Endothelial cell (in vitro differentiated cells): ENCODE results near the gene DPYSL4. TPM values are rescaled to one million over a fixed set of nuclear protein-coding genes. Genes with fewer than 3 reads are reported as not detected.
"Not testable (repeated sequence)": the region's sequence is repeated elsewhere in the genome, so short reads cannot be mapped to it uniquely, and the experiment has no call there.

ENCODE experiments used
- DNase-seq: peaks from one replicate; pipeline ENCODE4 v3.0.0; 2021; ENCODE audit warnings: low spot score
- H3K27ac Mint-ChIP-seq: one replicate; pipeline ENCODE4 v1.8.0; 2021; ENCODE audit warnings: mixed read lengths, inconsistent platforms; ENCODE audit not compliant: unreplicated experiment
- H3K27me3 Mint-ChIP-seq: one replicate; pipeline ENCODE4 v1.8.0; 2021; ENCODE audit warnings: mild to moderate bottlenecking, moderate library complexity, mixed read lengths, inconsistent platforms; ENCODE audit not compliant: unreplicated experiment
- H3K36me3 Mint-ChIP-seq: one replicate; pipeline ENCODE4 v1.8.0; 2021; ENCODE audit warnings: mild to moderate bottlenecking, low read depth, mixed read lengths, inconsistent platforms; ENCODE audit not compliant: unreplicated experiment
- H3K4me1 Mint-ChIP-seq: one replicate; pipeline ENCODE4 v1.8.0; 2021; ENCODE audit warnings: mild to moderate bottlenecking, mixed read lengths, inconsistent platforms; ENCODE audit not compliant: unreplicated experiment
- H3K4me3 Mint-ChIP-seq: one replicate; pipeline ENCODE4 v1.8.0; 2021; ENCODE audit warnings: mild to moderate bottlenecking, mixed read lengths, inconsistent platforms; ENCODE audit not compliant: unreplicated experiment
- H3K9me3 Mint-ChIP-seq: one replicate; pipeline ENCODE4 v1.8.0; 2021; ENCODE audit warnings: mixed read lengths, inconsistent platforms; ENCODE audit not compliant: unreplicated experiment
- total RNA-seq: library from RNA; stranded (reverse); fragmentation: NEBNext Ultra II Directional; extraction: Animal tissue kit (Norgen Biotek cat#: 25700); gene quantifications from one replicate; pipeline ENCODE4 v1.2.1, GENCODE V29; 2021; ENCODE audit not compliant: unreplicated experiment
- TF ChIP-seq, protein P1 (sequence below): fragments of 200-600 bp; sonication (generic); IDR thresholded peaks from one replicate; pipeline ENCODE4 v1.5.0; 2021; ENCODE audit warnings: antibody characterized with exemption; ENCODE audit not compliant: unreplicated experiment

The DPYSL4 gene
- total RNA-seq, 1 donor from 2014 or later, result 15.0 TPM

DNA sequence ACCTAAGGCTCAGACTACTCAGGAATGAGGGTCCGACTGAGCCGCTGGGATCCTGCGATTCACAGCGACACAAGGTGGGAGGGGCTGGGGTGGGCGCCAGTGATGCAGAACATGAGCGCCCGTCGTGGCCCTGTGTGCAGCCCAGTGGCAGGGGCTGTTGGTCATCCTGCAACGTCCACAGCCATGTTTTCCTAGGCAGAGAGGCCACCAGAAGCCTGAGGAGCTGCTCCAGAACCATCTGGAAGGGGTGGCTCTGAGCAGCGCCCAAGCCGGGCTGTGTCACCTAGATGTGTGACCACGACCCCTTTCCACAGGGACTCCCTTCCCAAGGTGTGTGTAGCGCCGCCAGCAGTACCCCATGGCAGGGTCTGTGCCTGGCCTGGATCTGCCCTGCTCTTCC lies 24.5 kb downstream of the DPYSL4 start:
- Mint-ChIP-seq H3K36me3 (peaks cover 6% of the 10 kb centered on the region), H3K27ac (no peak overlapping the region), H3K4me1 (no peaks in the 10 kb centered on the region), H3K27me3 (peaks cover 7% of the 10 kb centered on the region), H3K4me3 (no peak overlapping the region), H3K9me3 (no peaks in the 10 kb centered on the region)
- no peak for DNase-seq
- TF ChIP-seq, protein P1, sequence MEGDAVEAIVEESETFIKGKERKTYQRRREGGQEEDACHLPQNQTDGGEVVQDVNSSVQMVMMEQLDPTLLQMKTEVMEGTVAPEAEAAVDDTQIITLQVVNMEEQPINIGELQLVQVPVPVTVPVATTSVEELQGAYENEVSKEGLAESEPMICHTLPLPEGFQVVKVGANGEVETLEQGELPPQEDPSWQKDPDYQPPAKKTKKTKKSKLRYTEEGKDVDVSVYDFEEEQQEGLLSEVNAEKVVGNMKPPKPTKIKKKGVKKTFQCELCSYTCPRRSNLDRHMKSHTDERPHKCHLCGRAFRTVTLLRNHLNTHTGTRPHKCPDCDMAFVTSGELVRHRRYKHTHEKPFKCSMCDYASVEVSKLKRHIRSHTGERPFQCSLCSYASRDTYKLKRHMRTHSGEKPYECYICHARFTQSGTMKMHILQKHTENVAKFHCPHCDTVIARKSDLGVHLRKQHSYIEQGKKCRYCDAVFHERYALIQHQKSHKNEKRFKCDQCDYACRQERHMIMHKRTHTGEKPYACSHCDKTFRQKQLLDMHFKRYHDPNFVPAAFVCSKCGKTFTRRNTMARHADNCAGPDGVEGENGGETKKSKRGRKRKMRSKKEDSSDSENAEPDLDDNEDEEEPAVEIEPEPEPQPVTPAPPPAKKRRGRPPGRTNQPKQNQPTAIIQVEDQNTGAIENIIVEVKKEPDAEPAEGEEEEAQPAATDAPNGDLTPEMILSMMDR, result no peak

DNA sequence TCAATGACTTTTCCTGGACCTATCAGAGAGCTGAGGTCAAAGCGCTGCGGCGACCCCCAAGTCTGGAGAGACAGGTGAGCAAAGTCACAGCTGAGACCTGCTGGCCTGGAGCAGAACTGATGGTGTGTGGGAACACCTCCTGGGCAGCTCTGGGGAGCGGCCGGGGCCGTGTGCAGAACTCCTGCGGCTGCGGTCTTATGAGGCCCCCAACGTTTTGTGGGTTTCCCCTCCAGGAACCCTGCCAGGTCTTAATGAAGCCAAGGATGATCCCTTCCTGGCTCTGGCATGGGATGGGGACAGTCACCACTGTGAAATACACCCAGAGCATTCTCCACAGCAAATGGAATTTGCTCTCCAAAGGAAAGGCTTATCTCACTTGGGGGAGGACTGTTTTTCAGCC lies 26.1 kb downstream of the DPYSL4 start:
- H3K27me3 Mint-ChIP-seq, result peaks cover 8% of the 10 kb centered on the region
- no peak overlapping the region for H3K4me3 Mint-ChIP-seq

DNA sequence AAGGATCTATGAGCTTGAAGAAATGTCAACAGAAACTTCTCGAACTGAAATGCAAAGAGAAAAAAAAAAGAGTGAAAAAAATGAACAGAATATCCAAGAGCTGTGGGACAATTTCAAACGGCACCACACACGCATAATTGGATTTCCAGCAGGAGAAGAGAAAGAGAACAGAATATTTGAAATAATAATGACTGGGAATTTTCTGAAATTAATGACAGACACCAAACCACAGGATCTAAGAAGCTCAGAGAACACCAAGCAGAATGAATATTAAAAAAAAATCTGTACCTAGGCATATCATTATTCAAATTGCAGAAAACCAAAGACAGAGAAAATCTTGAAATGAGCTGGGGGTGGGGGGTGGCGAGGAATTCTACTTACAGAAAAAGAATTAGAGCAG lies 27.2 kb downstream of the DPYSL4 start:
- peaks cover 6% of the 10 kb centered on the region for H3K27me3 Mint-ChIP-seq
- no peak overlapping the region for H3K4me3 Mint-ChIP-seq
- TF ChIP-seq, protein P1, result no peak
- H3K27ac Mint-ChIP-seq, result no peak overlapping the region
- no peaks in the 10 kb centered on the region for H3K4me1 Mint-ChIP-seq
- peaks cover 14% of the 10 kb centered on the region for H3K36me3 Mint-ChIP-seq
- peaks cover 5% of the 10 kb centered on the region for H3K9me3 Mint-ChIP-seq
- no peak for DNase-seq

More for the DNA sequence above, 26.1 kb downstream of the DPYSL4 start:
- DNase-seq, result no peak
- Mint-ChIP-seq H3K9me3 (peaks cover 5% of the 10 kb centered on the region), H3K36me3 (peaks cover 14% of the 10 kb centered on the region), H3K4me1 (no peaks in the 10 kb centered on the region), H3K27ac (no peak overlapping the region)
- TF ChIP-seq, protein P1, result no peak

DNA sequence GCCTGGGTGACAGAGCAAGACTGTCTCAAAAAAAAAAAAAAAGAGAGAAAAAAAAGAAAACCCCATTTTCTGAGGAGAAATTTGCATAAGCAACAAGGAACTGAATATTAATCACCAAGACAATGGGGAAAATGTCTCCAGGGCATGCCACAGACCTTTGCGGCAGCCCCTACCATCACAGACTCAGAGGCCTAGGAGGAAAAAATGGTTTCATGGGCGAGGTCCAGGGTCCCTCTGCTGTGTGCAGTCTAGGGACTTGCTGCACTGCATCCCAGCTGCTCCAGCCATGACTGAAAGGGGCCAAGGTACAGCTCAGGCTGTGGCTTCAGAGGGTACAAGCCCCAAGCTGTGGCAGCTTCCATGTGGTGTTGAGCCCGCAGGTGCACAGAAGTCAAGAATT lies 29.7 kb downstream of the DPYSL4 start:
- H3K4me3 Mint-ChIP-seq, H3K4me1 Mint-ChIP-seq, H3K27me3 Mint-ChIP-seq, H3K9me3 Mint-ChIP-seq, DNase-seq, H3K27ac Mint-ChIP-seq: not testable (repeated sequence)
- peaks cover 14% of the 10 kb centered on the region for H3K36me3 Mint-ChIP-seq

DNA sequence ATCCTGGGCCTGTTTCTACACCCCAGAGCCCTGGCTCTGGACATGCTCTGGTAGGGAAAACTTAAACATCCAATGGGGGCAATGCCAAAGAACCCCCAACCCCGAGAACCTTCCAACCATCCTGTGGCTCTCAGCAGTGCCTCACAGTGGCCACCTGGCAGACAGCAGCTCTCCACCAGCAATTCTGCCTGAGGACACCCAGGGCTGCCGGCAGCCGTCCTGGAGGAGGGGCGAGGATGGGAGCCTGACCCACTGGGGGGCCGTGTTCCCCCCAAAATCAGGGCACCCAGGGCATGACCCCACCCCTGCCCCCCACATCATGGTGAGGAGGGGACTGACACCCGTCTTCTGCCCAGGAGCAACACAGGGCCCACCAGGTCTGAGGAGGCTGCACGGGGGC lies 32.7 kb downstream of the DPYSL4 start:
- Mint-ChIP-seq H3K27me3 (peaks cover 6% of the 10 kb centered on the region), H3K4me1 (no peaks in the 10 kb centered on the region), H3K9me3 (peaks cover 5% of the 10 kb centered on the region), H3K36me3 (peaks cover 14% of the 10 kb centered on the region), H3K4me3 (no peak overlapping the region), H3K27ac (no peak overlapping the region)
- DNase-seq, result no peak
- TF ChIP-seq, protein P1, result no peak

DNA sequence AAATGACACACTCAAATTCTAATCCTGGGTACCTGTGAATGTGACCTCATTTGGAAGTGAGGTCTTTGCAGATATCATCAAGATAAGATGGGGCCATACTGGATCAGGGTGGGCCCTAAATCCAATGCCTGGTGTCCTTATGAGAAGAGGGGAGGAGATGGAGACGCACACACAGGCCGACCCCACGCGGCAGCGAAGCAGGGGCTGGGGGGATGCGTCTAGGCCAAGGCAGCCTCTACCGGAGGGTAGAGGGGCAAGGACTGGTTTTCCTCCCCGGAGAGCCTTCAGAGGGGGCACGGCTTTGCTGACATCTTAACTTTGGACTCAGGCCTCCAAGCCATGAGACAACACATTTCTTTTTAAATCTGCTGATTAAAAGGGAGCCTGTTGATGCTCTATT lies 33.3 kb downstream of the DPYSL4 start:
- no peak for DNase-seq
- Mint-ChIP-seq H3K4me1 (no peaks in the 10 kb centered on the region), H3K27me3 (peaks cover 6% of the 10 kb centered on the region), H3K9me3 (peaks cover 5% of the 10 kb centered on the region), H3K36me3 (peaks cover 14% of the 10 kb centered on the region), H3K27ac (no peak overlapping the region), H3K4me3 (no peak overlapping the region)
- TF ChIP-seq, protein P1, result no peak

DNA sequence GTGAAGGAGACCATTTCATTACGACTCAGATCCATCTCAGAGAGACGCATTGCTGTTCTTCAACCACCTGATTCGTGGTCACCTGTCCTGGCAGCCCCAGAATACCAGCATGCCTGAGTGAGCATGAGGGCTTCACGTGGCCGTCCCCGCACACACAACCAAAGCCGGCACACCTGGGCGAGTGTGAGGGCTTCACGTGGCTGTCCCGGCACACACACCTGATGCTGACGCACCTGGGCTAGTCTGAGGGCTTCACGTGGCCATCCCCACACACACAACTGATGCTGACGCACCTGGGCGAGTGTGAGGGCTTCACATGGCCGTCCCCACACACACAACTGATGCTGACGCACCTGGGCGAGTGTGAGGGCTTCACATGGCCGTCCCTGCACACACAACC lies 34.2 kb downstream of the DPYSL4 start:
- peak overlapping the region; percentile 39 for H3K4me3 Mint-ChIP-seq
- H3K27me3 Mint-ChIP-seq, H3K4me1 Mint-ChIP-seq, H3K36me3 Mint-ChIP-seq, DNase-seq, H3K9me3 Mint-ChIP-seq, H3K27ac Mint-ChIP-seq: not testable (repeated sequence)
